Effector memory CD4-positive, alpha-beta T cell (primary cell): ENCODE results near the gene STX7.
"Not testable (repeated sequence)": the region's sequence is repeated elsewhere in the genome, so short reads cannot be mapped to it uniquely, and the experiment has no call there.

Source experiments
- DNase-seq, 3 donors: peaks; one replicate each; pipeline ENCODE4 v3.0.0-alpha.2; 2020
- H3K27ac ChIP-seq: 2 replicates; pipeline ENCODE4 v1.7.0; 2013; ENCODE audit warnings: mild to moderate bottlenecking, low read length, moderate library complexity; ENCODE audit not compliant: insufficient read depth, poor library complexity, severe bottlenecking
- H3K27me3 ChIP-seq: replicated peaks from 2 replicates; pipeline ENCODE4 v1.7.0; 2013; ENCODE audit warnings: mild to moderate bottlenecking, low read length; ENCODE audit not compliant: insufficient read depth, control insufficient read depth, poor library complexity, severe bottlenecking
- H3K36me3 ChIP-seq: 2 replicates; pipeline ENCODE4 v1.7.0; 2013; ENCODE audit warnings: mild to moderate bottlenecking, low read length, moderate library complexity; ENCODE audit not compliant: control insufficient read depth, insufficient read depth
- H3K4me1 ChIP-seq: 2 replicates; pipeline ENCODE4 v1.7.0; 2013; ENCODE audit warnings: low read length, mild to moderate bottlenecking; ENCODE audit not compliant: control insufficient read depth, insufficient read depth, poor library complexity, severe bottlenecking
- H3K4me3 ChIP-seq: 2 replicates; pipeline ENCODE4 v1.7.0; 2013; ENCODE audit warnings: low read length, low read depth, mild to moderate bottlenecking; ENCODE audit not compliant: insufficient read depth, poor library complexity, severe bottlenecking
- H3K9me3 ChIP-seq: 2 replicates; pipeline ENCODE4 v1.7.0; 2013; ENCODE audit warnings: mild to moderate bottlenecking, low read length, moderate library complexity; ENCODE audit not compliant: control insufficient read depth
- total RNA-seq, 3 donors: gene quantifications; one replicate each; lab custom pipeline; 2026; lab: John Stamatoyannopoulos, UW

Gene STX7, protein sequence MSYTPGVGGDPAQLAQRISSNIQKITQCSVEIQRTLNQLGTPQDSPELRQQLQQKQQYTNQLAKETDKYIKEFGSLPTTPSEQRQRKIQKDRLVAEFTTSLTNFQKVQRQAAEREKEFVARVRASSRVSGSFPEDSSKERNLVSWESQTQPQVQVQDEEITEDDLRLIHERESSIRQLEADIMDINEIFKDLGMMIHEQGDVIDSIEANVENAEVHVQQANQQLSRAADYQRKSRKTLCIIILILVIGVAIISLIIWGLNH
- total RNA-seq, result 14.7 to 19.2 (median 16.3) reads per million in 3 donors

DNA sequence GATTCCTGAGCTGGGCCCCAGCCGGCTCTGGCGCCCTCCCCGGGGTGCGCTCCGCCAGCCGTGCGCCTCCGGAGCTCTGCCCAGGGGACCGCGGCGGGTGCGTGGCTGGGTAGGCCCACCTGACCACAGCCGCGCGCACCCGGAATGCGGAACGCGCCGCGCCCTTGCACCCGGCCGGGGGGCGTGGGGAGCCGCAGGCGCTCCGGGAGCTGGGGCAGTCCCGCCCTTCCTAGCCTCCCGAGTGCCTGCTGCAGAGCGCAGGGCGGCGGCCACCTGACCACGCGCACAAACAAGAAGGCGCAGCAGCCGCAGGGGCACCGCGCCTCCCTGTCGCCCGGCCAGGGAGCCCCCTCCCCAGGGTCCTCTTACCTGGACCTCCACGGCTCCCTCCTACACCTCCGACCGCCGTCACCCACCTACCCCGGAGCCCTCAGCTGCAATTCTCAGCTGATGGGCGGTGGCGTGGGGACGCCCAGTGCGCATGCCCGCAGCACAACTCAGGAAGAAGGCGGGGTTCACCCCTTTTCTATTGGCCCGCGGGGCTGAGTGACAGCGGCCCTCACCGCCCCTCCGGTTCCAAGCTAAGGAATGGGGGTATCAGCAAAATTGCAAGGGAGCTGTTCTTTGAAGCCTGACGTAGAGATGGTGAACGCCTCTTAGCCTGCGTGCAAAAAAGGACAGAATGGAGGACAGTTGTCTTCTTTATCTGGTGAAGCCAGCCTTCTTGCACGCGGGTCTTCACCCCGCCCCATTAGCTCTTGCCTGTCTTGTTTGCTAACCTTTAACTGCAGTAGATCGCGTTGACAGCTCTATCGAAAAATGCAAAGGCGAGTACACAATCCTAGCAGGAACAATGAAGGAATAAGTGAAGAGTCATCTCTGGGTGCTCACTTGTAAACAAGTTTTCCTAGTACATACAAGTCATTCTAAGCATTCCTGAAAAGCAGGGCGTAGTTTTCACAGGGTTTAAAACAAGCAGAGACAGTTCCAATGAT, at the start of gene STX7:
Gene STX7, minus strand, starts transcription at position 479 of the 995 bp plus-strand sequence. CDS start 9,586 bp downstream, outside the sequence.
- H3K27me3 ChIP-seq, result no peaks in the 10 kb centered on the region
- H3K9me3 ChIP-seq, result no peaks in the 10 kb centered on the region
- H3K4me1 ChIP-seq, result no peaks in the 10 kb centered on the region
- H3K27ac ChIP-seq, result peak within 1 kb of the TSS; percentile 36
- peak within 1 kb of the TSS; percentile 86 for H3K4me3 ChIP-seq
- no peaks in the 10 kb centered on the region for H3K36me3 ChIP-seq
- DNase-seq, result peak; percentile 67 to 81 (median 78)

DNA sequence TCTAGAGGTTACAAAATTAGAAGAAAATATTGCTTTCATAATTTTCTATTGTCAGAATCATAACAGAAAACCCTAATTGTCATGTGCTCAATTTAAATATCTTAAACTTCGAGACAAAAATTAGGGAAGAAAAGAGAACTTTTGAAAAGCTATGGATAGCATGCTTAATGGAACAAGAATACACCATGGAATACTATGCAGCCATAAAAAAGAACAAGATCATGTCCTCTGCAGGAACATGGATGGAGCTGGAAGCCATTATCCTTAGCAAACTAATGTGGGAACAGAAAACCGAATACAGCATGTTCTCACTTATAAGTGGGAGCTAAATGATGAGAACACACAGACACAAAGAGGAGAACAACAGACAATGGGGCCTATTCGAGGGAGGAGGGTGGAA, 47.2 kb upstream of the STX7 start:
- not testable (repeated sequence) for DNase-seq, H3K4me3 ChIP-seq, H3K27ac ChIP-seq, H3K4me1 ChIP-seq, H3K27me3 ChIP-seq, H3K36me3 ChIP-seq, H3K9me3 ChIP-seq

DNA sequence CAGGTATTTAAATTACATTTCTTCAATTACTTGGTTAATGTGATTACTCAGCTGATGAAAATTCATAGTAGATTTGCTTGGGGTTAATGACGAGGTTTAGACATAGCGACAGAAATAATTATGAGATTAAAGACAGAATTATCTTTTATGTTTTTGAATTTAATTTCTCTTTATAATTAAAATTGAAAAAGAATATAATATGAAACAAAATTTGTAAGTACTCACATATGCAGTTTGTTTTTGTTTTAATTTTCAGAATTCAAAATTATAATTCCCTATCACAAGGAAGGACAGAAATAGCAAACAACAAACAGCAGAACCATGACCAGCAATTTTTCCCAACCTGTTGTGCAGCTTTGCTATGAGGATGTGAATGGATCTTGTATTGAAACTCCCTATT, 39.5 kb upstream of the STX7 start, which contains the start of gene TAAR8:
Gene TAAR8, plus strand, starts transcription at position 301 of the 400 bp plus-strand sequence. Its CDS starts 21 bp downstream, at position 322.
- no peaks in the 10 kb centered on the region for H3K9me3 ChIP-seq
- no peak within 1 kb of the TSS for H3K4me3 ChIP-seq
- H3K27me3 ChIP-seq, result peaks cover 3% of the 10 kb centered on the region
- no peaks in the 10 kb centered on the region for H3K4me1 ChIP-seq
- no peak for DNase-seq
- H3K27ac ChIP-seq, result no peak within 1 kb of the TSS
- H3K36me3 ChIP-seq, result no peaks in the 10 kb centered on the region

DNA sequence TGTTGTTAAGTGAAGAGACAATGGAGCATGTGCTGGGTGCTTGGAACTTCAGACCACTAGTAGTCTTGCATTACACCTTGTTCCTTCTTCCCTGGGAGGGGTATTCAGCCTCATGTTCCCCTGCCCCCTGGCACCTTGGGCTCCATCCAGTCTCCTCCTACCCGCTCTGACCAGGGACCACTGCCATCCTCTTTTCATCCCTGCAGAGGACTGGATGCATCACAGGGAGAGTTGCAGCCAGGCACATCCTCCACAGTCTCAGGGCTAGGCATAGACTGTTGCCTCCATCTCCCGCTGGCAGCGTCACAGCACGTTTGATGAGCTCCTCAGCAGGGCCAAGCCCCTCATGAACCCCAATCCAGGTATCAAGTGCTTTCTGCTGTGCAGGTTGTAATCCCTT, 38.3 kb upstream of the STX7 start:
- no peaks in the 10 kb centered on the region for H3K36me3 ChIP-seq
- no peaks in the 10 kb centered on the region for H3K4me1 ChIP-seq
- no peak overlapping the region for H3K4me3 ChIP-seq
- DNase-seq, result no peak
- H3K9me3 ChIP-seq, result no peaks in the 10 kb centered on the region
- peaks cover 3% of the 10 kb centered on the region for H3K27me3 ChIP-seq
- H3K27ac ChIP-seq, result no peak overlapping the region

DNA sequence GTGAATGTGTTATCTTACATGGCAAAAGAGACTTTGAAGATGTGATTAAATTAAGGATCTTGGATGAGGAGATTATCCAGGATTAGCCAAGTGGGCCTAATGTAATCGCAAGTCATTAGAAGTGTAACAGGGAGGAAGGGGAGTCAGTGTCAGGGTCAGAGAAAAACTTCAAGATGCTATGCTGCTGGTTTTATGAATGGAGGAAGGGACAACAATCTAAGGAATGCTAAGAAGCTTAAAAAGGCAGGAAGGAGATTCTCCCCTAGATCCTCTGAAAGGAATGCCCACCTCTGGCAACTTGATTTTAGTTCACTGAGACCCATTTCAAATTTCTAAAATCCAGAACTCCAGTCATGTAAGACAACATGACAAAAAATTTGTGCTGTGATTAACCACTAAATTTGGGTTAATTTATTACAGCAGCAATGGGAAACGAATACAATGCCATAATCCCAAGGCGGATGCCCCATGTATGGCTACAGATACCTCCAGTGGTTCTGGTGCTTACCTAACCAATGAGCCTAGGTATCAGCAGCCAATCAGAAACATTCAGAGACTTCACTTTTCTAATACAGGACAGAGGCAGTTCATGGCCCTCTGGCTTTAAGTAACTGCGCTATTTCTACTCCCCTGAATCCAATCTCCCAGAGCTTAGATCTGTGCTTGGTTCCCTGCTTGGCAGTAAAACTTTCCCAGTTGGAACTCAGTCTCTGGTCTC, 36.0 kb upstream of the STX7 start:
- Histone ChIP-seq H3K27me3 (peaks cover 3% of the 10 kb centered on the region), H3K4me3 (no peak overlapping the region), H3K9me3 (no peaks in the 10 kb centered on the region), H3K27ac (no peak overlapping the region), H3K4me1 (no peaks in the 10 kb centered on the region), H3K36me3 (no peaks in the 10 kb centered on the region)
- DNase-seq, result no peak

DNA sequence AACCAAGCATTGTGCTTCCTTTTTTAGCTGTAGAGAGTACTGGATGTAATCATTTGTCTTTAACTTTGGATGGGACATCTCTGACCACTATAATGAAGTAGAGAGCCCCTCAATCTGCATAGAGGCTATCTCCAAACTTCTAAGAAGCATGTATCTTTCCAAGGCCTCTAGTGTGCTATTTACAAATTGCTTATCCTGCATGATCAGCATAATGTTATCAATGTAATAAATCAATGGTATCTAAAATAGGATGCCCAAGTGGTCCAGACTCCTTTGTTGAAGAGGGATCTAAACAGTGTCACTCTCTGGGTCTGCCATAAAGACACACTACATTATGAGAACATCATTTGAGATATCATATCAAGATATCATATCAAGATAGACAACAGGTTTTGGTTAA, 31.9 kb upstream of the STX7 start:
- no peaks in the 10 kb centered on the region for H3K9me3 ChIP-seq
- H3K27ac ChIP-seq, result no peak overlapping the region
- no peaks in the 10 kb centered on the region for H3K36me3 ChIP-seq
- no peak for DNase-seq
- H3K27me3 ChIP-seq, result no peaks in the 10 kb centered on the region
- no peaks in the 10 kb centered on the region for H3K4me1 ChIP-seq
- no peak overlapping the region for H3K4me3 ChIP-seq

DNA sequence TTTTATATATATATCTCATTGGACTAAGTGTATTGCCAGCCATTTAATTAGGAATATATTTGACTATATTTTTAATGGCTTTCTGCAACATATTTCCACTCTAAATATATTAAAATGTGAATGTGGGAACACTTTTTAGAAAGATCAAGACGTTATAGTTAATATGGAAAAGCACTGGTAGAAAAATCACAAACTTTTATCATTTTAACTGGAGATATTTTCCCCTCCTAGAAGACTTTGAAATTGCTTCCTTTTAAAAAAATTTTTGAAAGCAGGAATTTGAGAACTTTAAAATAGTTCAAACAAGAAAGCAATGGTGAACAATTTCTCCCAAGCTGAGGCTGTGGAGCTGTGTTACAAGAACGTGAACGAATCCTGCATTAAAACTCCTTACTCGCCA, 25.1 kb upstream of the STX7 start, which contains the start of gene TAAR9:
Gene TAAR9, plus strand, starts transcription at position 301 of the 400 bp plus-strand sequence. Its CDS starts 13 bp downstream, at position 314.
- no peaks in the 10 kb centered on the region for H3K4me1 ChIP-seq
- no peak within 1 kb of the TSS for H3K27ac ChIP-seq
- no peak for DNase-seq
- H3K36me3 ChIP-seq, result no peaks in the 10 kb centered on the region
- H3K4me3 ChIP-seq, result no peak within 1 kb of the TSS
- H3K27me3 ChIP-seq, result peaks cover 4% of the 10 kb centered on the region
- H3K9me3 ChIP-seq, result no peaks in the 10 kb centered on the region

DNA sequence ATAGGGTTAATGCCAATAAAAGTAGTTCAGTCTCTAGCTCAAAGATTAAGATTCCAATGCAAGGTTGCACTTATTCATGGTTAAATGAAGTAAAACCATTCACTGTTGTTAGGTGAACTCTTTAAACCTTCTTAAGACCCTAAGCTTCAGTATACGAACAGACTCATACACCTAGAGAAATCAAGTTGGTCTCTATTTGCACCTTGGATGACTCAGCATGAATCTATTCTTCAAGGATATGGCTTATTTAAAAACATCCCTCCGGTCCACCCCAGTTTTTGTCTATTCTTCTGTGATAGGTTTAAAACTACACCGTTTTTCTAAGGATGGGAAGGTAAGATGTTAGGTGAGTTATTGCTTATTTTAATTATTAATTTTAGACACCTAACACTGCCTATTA, 24.2 kb upstream of the STX7 start:
- H3K27me3 ChIP-seq, result peaks cover 4% of the 10 kb centered on the region
- H3K9me3 ChIP-seq, result no peaks in the 10 kb centered on the region
- H3K36me3 ChIP-seq, result no peaks in the 10 kb centered on the region
- no peak overlapping the region for H3K4me3 ChIP-seq
- no peak for DNase-seq
- H3K27ac ChIP-seq, result no peak overlapping the region
- H3K4me1 ChIP-seq, result no peaks in the 10 kb centered on the region

DNA sequence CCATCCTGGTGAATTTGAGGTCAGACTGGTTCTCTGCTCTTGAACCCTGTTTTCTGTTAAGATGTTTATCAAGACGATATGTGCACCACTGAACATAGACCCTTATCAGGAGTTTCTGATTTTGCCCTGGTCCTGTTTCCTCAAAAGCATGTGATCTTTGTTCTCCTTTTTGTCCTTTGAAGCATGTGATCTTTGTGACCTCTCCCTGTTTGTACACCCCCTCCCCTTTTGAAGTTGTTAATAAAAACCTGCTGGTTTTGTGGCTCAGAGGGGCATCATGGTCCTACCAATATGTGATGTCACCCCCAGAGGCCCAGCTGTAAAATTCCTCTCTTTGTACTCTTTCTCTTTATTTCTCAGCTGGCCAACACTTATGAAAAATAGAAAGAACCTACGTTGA, 21.6 kb upstream of the STX7 start:
- not testable (repeated sequence) for H3K9me3 ChIP-seq, H3K27ac ChIP-seq, H3K4me1 ChIP-seq, H3K36me3 ChIP-seq, H3K4me3 ChIP-seq, H3K27me3 ChIP-seq, DNase-seq
